SU-DHL-6 (cell line): ENCODE results near the gene FLACC1.
"Not testable (repeated sequence)": the region's sequence is repeated elsewhere in the genome, so short reads cannot be mapped to it uniquely, and the experiment has no call there.

ENCODE experiments used
- H2AFZ ChIP-seq: fragments of 200-600 bp; sonication (generic); 2 replicates; pipeline ENCODE4 v1.6.1; 2014; ENCODE audit warnings: low read depth, mild to moderate bottlenecking, moderate library complexity, mixed read lengths, antibody characterized with exemption, low read length; ENCODE audit not compliant: severe bottlenecking
- H3F3A ChIP-seq: fragments of 200-600 bp; shearing (Covaris generic); 2 replicates; pipeline ENCODE4 v1.6.0; 2016; ENCODE audit warnings: antibody characterized with exemption, mild to moderate bottlenecking; ENCODE audit not compliant: insufficient read depth
- H3K27ac ChIP-seq: fragments of 200-600 bp; sonication (generic); 2 replicates; pipeline ENCODE4 v1.5.1; 2016; ENCODE audit warnings: low read depth, mild to moderate bottlenecking, low read length, moderate library complexity, mixed read lengths
- H3K27me3 ChIP-seq: fragments of 200-600 bp; sonication (generic), shearing (Covaris generic); 2 replicates; pipeline ENCODE4 v1.6.0; 2014; ENCODE audit warnings: mild to moderate bottlenecking, low read length
- H3K36me3 ChIP-seq: fragments of 200-600 bp; sonication (generic); 2 replicates; pipeline ENCODE4 v1.6.1; 2014; ENCODE audit warnings: mild to moderate bottlenecking, low read length, mixed read lengths
- H3K4me2 ChIP-seq: fragments of 300-600, 200-600 bp; shearing (Covaris generic), sonication (generic); 2 replicates; pipeline ENCODE4 v1.6.0; 2014; ENCODE audit warnings: low read length, low read depth, mild to moderate bottlenecking; ENCODE audit not compliant: poor library complexity, severe bottlenecking
- H3K4me3 ChIP-seq: fragments of 200-600 bp; sonication (generic); 2 replicates; pipeline ENCODE4 v1.5.1; 2014; ENCODE audit warnings: antibody characterized with exemption, low read length, mild to moderate bottlenecking, mixed read lengths; ENCODE audit not compliant: insufficient read depth, poor library complexity, severe bottlenecking
- H3K79me2 ChIP-seq: fragments of 200-600 bp; sonication (generic); 2 replicates; pipeline ENCODE4 v1.6.1; 2014; ENCODE audit warnings: mild to moderate bottlenecking, low read length, moderate library complexity; ENCODE audit not compliant: insufficient read depth
- H3K9ac ChIP-seq: fragments of 200-600 bp; sonication (generic); 2 replicates; pipeline ENCODE4 v1.7.0; 2014; ENCODE audit warnings: mild to moderate bottlenecking, low read length
- H3K9me2 ChIP-seq: fragments of 200-600 bp; sonication (generic); replicated peaks from 2 replicates; pipeline ENCODE4 v1.6.1; 2014; ENCODE audit warnings: low read length; ENCODE audit not compliant: insufficient read depth
- H3K9me3 ChIP-seq: fragments of 200-600 bp; sonication (generic); 2 replicates; pipeline ENCODE4 v1.6.1; 2014; ENCODE audit warnings: low read length, mixed read lengths; ENCODE audit not compliant: insufficient read depth
- H4K20me1 ChIP-seq: fragments of 200-600 bp; sonication (generic); 2 replicates; pipeline ENCODE4 v1.6.1; 2014; ENCODE audit warnings: low read depth, mild to moderate bottlenecking, antibody characterized with exemption, low read length, moderate library complexity, mixed read lengths
- EZH2phosphoT487 ChIP-seq: fragments of 200-600 bp; sonication (generic), shearing (Covaris generic); conservative IDR thresholded peaks from 2 replicates; pipeline ENCODE4 v1.6.1; 2018; ENCODE audit warnings: mild to moderate bottlenecking, antibody characterized with exemption, low read length, moderate library complexity, mixed read lengths
- TF ChIP-seq, protein P1 (sequence below): fragments of 200-600 bp; sonication (generic); IDR thresholded peaks from one replicate; pipeline ENCODE4 v1.5.1; 2017; ENCODE audit warnings: antibody characterized with exemption, mild to moderate bottlenecking, low read length, moderate library complexity; ENCODE audit not compliant: insufficient read depth, poor library complexity, severe bottlenecking

The FLACC1 gene

DNA sequence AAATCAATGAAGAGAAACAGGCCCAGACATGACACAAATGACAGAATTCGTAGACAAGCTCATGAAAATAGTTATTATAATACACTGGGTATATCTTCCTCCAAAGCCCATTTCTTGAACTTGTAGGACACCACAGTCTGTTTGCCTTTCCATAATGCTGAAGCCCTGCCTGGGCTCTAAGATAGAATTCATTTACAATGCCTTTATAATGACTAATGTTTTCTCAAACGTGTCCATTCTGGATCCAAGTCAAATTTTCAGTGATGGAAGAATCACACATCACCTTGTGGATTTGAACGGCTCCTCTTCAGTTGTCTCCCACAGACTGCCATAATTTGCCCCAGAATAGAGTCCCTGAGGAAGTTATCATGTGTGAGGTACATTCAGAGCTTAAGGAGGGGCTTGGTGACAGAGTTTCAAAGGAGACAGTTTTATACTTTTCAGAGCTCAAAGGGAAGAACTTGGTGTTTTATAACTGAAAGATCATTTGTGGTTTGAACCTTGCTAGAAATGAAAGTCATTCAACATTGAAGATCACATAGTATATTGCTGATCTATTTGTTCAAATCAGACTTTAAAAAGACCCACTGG, 58.6 kb downstream of the FLACC1 start:
- no peaks in the 10 kb centered on the region for H3K9me2 ChIP-seq
- no peaks in the 10 kb centered on the region for H3K36me3 ChIP-seq

DNA sequence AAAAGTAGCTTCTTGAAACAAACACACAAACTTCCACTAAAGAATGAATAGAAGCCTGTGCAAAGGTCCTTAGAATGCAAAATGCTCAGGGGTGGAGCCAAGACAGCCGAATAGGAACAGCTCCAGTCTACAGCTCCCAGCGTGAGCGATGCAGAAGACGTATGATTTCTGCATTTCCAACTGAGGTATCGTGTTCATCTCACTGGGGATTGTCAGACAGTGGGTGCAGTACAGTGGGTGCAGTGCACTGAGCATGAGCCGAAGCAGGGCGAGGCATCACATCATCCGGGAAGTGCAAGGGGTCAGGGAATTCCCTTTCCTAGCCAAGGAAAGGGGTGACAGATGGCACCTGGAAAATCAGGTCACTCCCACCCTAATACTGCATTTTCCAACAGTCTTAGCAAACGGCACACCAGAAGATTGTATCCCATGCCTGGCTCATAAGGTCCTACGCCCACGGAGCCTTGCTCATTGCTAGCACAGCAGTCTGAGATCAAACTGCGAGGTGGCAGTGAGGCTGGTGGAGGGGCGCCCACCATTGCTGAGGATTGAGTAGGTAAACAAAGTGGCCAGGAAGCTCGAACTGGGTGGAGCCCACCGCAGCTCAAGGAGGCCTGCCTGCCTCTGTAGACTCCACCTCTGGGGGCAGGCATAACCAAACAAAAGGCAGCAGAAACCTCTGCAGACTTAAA, 66.5 kb downstream of the FLACC1 start:
- H3K9me2 ChIP-seq, H2AFZ ChIP-seq, H3K27me3 ChIP-seq: not testable (repeated sequence)

More for the DNA sequence above, 58.6 kb downstream of the FLACC1 start:
- H3F3A ChIP-seq: no peaks in the 10 kb centered on the region
- no peaks in the 10 kb centered on the region for H3K27me3 ChIP-seq
- H2AFZ ChIP-seq: no peak overlapping the region
- H3K27ac ChIP-seq: no peak overlapping the region
- H3K79me2 ChIP-seq: no peaks in the 10 kb centered on the region
- no peak overlapping the region for H3K4me3 ChIP-seq
- H3K9me3 ChIP-seq: no peaks in the 10 kb centered on the region
- H3K9ac ChIP-seq: no peak overlapping the region
- H3K4me2 ChIP-seq: no peak overlapping the region
- TF ChIP-seq, protein P1, sequence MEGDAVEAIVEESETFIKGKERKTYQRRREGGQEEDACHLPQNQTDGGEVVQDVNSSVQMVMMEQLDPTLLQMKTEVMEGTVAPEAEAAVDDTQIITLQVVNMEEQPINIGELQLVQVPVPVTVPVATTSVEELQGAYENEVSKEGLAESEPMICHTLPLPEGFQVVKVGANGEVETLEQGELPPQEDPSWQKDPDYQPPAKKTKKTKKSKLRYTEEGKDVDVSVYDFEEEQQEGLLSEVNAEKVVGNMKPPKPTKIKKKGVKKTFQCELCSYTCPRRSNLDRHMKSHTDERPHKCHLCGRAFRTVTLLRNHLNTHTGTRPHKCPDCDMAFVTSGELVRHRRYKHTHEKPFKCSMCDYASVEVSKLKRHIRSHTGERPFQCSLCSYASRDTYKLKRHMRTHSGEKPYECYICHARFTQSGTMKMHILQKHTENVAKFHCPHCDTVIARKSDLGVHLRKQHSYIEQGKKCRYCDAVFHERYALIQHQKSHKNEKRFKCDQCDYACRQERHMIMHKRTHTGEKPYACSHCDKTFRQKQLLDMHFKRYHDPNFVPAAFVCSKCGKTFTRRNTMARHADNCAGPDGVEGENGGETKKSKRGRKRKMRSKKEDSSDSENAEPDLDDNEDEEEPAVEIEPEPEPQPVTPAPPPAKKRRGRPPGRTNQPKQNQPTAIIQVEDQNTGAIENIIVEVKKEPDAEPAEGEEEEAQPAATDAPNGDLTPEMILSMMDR: no peak
- no peak for TF ChIP-seq EZH2phosphoT487
- no peaks in the 10 kb centered on the region for H4K20me1 ChIP-seq

DNA sequence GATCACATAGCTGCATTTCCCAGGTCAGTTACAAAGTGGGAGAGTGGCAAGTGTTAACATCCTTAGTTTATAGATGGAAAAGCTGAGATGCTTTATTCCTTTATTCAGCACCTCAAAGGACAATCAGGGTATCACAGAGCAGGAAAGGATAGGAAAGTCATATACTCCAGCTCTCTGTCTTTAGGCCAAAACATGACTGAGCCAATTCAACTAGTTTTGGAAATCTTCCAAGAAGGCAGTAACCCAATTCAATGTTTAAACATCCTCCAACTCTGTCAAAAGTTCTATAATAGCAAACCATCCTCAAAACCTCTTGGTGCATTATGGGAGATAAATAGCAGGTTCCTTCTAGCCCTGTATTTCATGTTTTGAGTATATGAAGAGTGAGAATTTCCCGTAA, 71.6 kb downstream of the FLACC1 start:
- Histone ChIP-seq H3K27ac (no peak overlapping the region), H4K20me1 (no peaks in the 10 kb centered on the region), H3K4me3 (no peak overlapping the region), H3K9me2 (no peaks in the 10 kb centered on the region), H3K27me3 (no peaks in the 10 kb centered on the region), H3K9me3 (no peaks in the 10 kb centered on the region), H3F3A (no peaks in the 10 kb centered on the region), H3K36me3 (peaks cover 31% of the 10 kb centered on the region), H3K4me2 (no peak overlapping the region), H3K9ac (no peak overlapping the region), H2AFZ (no peak overlapping the region), H3K79me2 (no peaks in the 10 kb centered on the region)
- TF ChIP-seq, protein P1: no peak
- TF ChIP-seq EZH2phosphoT487: no peak

More for the DNA sequence above, 66.5 kb downstream of the FLACC1 start:
- not testable (repeated sequence) for H3K9ac ChIP-seq, H3K27ac ChIP-seq, H3K4me2 ChIP-seq, H3K9me3 ChIP-seq, H3K4me3 ChIP-seq, H3F3A ChIP-seq, H3K79me2 ChIP-seq, H4K20me1 ChIP-seq
- H3K36me3 ChIP-seq: peaks cover 31% of the 10 kb centered on the region
